HG02884 (cell line): ENCODE results near the gene GPR137.
A peak's percentile ranks its signal among the peaks of the same experiment; 100 is the strongest.

Experiments
- ATAC-seq: cut with Tn5 transposase; IDR thresholded peaks from one replicate; pipeline ENCODE4 v1.9.1; 2021; ENCODE audit warnings: mild to moderate bottlenecking, moderate library complexity; ENCODE audit not compliant: unreplicated experiment

The GPR137 gene

GRCh38 chr11:64263021-64263946, 22.4 kb upstream of the GPR137 start:
- ATAC-seq = no peak

- ATAC-seq = no peak
Measured at GRCh38 chr11:64263947-64264317, 21.7 kb upstream of the GPR137 start.

GRCh38 chr11:64264371-64264852, 21.2 kb upstream of the GPR137 start:
- no peak for ATAC-seq

GRCh38 chr11:64265176-64266160, 20.2 kb upstream of the GPR137 start:
- ATAC-seq = no peak

GRCh38 chr11:64266339-64266738, 19.3 kb upstream of the GPR137 start:
- no peak for ATAC-seq

GRCh38 chr11:64267207-64267945, 18.3 kb upstream of the GPR137 start:
- no peak for ATAC-seq

GRCh38 chr11:64268025-64268892, 17.4 kb upstream of the GPR137 start:
- no peak for ATAC-seq

- ATAC-seq = no peak
Measured at GRCh38 chr11:64268893-64269539, 16.6 kb upstream of the GPR137 start.

GRCh38 chr11:64269540-64270220, 16.0 kb upstream of the GPR137 start:
- ATAC-seq = peak; percentile 60

GRCh38 chr11:64275031-64275800, 10.4 kb upstream of the GPR137 start:
- no peak for ATAC-seq

- ATAC-seq = no peak
Measured at GRCh38 chr11:64275841-64276240, 9.8 kb upstream of the GPR137 start.

- no peak for ATAC-seq
Measured at GRCh38 chr11:64276653-64277431, 8.8 kb upstream of the GPR137 start.

GRCh38 chr11:64278576-64279190, 7.0 kb upstream of the GPR137 start:
- ATAC-seq = no peak

GRCh38 chr11:64281957-64282770, 3.5 kb upstream of the GPR137 start:
- ATAC-seq = no peak

GRCh38 chr11:64283092-64283491, 2.6 kb upstream of the GPR137 start:
- ATAC-seq = no peak
